Measurements from ENCODE around the gene MTF2.
A peak's percentile ranks its signal among the peaks of the same experiment; 100 is the strongest.
"Not testable (repeated sequence)": the region's sequence is repeated elsewhere in the genome, so short reads cannot be mapped to it uniquely, and the experiment has no call there.

MTF2 gene

DNA sequence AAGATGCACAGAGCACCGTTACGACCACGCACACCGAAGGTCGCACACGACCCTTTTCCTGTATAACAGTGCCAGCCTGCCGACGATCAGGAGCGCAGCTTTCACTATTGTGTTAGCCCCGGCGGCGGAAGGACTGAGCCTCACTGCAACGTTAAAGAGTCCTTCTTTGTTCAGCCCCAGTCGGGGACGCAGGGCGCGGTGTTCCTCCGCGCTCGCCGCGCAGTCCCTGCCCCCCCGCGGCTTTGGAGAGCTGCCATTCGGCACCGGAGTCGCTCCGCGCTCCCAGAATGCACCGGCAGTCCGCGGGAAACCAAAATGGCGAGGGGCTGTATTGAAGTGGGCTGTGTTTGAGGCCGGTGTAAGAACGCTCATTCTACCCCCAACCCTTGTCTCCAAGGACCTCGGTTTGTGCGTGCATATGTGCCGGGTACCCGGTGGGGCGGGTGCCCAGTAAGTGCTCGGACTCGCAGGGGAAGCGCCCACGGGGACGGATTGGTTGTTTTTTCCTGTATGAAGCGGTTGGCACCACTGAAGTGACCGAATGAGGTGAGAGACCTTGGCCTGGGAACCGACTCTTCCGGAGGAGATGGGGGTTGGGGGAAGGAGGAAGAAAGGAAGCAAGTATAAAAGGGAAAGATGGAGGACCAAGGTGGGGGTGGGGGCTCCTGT is at the start of gene MTF2:
MTF2 (plus strand) TSS at position 298 of the 669 bp plus-strand sequence; CDS start at position 542, 244 bp downstream.
- peak; percentile 99 for DNase-seq

DNA sequence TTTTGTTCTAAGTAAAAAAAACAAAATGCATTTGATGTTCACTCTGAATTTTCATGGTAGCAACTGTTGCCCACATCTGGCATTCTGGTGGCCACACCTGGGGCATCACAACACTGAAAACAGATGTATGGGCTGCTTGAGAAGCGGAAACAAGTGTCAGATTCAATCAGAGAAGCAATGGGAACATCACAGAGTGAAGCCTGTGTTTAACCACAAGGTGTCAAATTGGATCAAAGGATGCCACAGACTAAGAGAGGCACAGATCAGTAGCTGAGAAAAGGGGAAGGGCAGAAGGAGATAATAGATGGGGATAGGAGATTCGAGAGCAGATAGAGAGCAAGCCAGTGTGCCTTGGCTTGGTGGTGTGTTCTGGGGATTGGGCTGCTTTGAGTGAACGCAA is 49.8 kb upstream of the MTF2 start:
- DNase-seq, result no peak

DNA sequence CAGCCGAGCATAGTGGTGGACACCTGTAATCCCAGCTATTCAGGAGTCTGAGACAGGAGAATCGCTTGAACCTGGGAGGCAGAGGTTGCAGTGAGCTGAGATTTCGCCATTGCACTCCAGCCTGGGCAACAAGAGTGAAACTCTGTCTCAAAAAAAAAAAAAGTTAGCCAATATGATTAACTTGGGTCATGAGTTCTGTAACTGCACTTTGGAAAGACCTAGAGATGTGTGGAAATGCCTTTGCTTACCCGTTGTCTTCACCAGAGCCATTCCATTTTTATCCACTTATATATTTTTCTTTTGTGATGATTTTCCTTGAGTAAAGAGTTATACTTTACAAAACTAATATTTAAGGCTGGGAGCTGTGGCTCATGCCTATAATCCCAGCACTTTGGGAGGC is 48.9 kb upstream of the MTF2 start:
- DNase-seq, result not testable (repeated sequence)

DNA sequence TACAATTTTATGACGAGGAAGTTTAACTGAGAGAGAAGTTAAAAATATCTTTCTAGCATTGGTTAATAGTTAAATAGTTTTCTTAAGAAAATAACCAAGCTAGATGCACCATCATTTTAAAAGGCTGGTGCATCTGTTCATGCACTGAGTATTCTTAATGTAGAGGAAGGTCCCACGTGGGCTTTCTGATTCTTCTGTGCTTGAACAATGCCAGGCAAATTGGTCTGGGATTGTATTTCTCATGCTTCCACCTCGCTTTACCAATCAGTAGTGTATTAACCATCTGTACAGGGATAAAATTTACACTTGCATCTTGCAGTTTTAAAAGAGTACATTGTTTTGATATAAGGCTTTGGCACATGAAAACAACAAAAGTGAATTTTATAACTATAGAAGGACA is 47.4 kb upstream of the MTF2 start:
- DNase-seq, result no peak

DNA sequence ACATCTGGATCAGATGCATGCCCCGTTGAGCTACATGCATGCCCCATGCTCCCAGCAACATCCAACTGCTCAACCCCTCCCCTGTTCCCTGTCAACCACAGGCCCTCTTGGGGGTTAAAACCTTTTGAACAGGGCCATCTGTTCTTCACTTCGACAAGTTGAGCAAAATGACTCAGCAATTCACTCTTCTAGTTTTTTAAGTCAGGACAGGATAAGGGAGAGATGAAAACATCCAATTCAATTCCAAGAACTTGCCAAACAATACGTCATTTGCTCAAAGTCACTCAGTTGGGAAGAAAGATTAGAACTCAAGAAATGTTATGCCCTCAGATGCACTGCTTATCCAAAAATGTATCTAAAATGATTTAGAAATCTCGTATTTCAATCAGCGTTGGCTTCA is 46.1 kb upstream of the MTF2 start:
- no peak for DNase-seq

DNA sequence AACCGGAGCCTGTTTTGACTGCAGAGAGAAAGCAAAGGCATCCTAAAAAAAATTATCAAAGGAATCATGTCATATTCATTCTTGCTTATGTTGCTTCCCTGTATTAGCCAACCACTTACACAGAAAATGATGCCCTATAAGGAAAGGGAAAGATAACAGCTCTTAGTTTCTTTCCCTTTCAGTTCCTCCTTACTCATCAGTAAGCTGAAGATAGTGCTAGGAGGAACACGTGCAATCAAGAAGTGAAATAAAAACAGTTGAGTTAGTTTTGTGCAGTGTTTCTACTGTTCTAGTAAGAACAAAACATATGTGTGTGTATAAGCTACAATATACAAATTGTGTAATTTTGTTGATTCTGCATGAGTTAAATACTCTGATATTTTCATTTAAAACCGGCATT is 45.3 kb upstream of the MTF2 start:
- no peak for DNase-seq

DNA sequence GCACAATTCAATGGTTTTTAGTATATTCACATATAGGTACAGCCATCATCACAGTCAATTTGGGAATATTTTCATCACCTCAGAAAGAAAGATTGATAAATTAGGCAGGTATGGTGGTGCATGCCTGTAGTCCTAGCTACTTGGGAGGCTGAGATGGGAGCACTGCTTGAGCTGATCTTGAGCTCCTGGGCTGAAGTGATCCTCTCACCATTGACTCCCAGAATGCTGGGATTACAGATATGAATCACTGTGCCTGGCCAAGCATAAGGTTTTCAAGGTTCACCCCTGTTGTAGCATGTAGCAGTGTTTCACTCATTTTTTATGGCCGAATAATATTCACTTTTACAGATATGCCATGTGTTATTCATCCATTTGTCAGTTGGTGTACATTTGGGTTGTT is 44.7 kb upstream of the MTF2 start:
- no peak for DNase-seq

DNA sequence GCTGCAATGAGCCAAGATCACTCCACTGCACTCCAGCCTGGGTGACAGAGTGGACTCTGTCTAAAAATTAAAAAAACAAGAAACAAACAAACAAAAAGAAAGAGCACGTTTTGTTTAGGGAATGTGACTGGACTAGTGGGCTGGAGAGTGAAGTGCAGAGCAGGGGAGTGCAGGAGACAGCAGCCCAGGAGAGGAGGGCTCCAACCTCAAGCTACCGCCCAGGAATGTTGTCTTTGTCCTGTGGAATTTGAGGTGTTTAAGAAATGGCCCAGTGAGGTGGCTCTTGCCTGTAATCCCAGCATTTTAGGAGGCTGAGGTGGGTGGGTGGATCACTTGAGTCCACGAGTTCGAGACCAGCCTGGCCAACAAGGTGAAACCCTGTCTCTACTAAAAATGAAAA is 42.4 kb upstream of the MTF2 start:
- no peak for DNase-seq

DNA sequence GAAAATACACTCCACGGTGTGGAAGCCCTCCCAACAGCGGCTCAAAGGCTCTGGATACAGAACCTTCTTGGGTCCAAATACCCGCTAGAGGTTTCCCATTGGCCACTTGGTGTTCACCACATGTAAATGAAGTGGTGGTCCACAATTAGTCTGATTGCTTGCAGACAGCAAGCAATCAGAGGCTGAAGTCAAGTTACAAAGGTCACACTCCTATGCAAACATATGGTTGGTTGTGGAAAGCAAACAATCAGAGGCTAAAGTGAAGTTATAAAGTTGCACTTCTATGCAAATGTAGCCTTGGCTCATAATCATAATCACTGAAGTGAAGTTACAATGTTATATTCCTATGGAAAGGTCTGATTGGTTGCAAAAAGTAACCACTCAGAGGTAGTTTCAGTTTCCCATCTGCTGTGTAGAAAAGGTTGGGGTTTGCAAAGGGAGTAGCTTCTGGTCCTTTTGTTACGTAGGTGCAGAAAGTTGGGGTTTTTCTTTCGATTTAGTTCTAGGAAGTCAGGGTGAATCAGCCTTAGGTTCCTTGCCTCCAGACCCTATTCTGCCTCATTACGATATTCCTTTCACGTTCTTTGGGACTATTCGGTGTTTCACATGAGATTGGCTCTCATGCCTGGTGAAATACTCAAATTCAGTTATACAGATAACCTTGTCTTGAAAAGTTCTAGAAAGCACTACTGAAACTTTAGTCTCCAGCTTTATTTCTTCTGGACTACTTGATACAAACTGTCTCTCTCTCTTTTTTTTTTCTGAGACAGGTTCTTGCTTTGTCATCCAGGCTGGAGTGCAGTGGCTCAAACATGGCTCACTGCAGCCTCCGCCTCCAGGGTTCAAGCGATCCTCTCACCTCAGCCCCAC is 36.7 kb upstream of the MTF2 start:
- DNase-seq, result no peak

DNA sequence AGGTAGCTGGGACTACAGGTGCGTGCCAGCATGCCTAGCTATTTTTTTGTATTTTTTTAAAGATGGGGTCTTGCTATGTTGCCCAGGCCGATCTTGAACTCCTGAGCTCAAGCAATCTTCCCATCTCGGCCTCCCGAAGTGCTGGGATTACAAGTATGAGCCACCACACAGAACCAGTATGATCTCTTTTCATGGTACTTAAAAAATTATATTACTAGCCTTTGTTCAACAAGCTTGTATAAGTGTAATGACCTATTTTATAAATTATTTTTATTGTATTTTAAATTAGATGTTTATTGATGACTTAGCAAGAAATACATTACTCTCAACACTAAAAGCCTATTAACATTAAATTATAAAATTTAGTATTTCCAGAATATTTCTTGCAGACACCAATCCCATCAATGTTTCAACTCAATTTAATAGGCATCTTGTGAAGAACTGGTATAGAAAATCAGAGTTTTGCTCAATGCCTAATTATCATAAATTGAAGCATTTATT is 36.0 kb upstream of the MTF2 start:
- DNase-seq, result no peak

DNA sequence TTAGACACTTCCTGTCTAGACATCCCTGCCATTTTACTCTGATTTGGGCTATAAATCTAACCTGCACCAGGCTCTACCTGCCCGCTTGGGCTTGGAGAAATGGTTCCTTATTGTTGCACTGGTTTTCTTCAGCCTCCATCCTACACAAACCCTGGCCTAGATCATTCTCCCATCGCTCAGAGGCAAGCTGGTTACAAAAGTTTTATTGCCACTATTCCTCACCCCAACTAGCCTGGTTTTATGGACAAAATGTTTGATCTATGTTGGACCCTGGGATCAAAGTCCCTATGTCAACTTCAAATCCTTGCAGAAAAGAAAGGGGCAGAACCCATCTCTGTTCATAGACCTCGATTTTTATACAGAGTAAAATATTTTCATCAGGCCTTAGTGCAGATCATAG is 31.5 kb upstream of the MTF2 start:
- no peak for DNase-seq

DNA sequence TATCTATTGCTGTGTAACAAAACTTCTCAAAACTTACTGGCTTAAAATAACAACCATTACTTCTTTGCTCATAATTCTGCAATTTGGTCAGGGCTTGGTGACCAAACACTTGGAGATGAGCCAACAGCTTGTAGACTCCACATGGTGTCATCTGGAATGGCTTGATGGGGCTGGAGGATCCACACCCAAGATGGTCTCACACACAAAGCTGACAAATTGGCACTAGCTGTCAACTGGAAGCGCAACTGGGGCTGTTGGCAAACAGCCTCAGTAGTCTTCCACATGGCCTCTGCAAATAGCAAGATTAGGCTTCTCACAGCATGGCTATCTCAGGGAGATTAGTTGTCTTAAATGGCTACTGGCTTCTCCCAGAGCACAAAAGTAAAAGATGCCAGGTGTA is 27.1 kb upstream of the MTF2 start:
- DNase-seq, result no peak

DNA sequence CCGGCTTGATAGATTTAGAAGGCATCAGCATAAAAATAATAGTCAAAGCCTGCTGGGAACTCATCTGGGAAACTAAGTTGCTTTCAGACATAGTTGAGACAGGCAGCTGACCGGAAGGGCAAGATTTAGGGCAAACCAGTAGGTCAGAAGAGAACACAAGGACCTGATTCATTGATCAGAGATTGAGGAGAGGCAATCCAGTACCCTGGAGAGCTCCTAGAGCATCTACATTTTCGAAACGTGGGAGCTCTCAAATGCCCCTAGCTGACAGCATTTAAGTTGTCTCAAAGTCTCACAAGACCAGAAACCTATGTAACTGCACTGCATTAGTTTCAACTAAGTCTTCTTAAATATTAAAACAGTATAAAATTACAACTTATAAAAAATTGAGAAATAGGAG is 22.9 kb upstream of the MTF2 start:
- no peak for DNase-seq

DNA sequence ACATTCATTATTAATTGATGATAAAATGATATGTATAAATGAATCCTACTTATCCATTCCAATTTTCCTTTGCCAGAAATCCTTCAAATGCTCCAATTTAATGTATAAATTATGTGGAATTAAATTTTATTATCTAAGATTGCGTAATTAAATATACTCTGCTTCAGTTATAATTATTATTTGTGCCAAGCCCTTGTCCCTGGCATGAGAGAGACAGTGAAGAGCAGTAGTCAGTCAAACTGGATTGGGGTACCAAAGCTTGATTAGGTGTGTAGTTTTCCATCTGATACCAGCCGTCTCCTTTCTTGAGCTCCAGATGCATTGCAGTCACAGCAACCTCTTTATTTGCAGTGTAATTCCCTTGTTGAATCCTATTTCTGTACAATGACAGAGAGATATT is 22.4 kb upstream of the MTF2 start:
- DNase-seq, result no peak

DNA sequence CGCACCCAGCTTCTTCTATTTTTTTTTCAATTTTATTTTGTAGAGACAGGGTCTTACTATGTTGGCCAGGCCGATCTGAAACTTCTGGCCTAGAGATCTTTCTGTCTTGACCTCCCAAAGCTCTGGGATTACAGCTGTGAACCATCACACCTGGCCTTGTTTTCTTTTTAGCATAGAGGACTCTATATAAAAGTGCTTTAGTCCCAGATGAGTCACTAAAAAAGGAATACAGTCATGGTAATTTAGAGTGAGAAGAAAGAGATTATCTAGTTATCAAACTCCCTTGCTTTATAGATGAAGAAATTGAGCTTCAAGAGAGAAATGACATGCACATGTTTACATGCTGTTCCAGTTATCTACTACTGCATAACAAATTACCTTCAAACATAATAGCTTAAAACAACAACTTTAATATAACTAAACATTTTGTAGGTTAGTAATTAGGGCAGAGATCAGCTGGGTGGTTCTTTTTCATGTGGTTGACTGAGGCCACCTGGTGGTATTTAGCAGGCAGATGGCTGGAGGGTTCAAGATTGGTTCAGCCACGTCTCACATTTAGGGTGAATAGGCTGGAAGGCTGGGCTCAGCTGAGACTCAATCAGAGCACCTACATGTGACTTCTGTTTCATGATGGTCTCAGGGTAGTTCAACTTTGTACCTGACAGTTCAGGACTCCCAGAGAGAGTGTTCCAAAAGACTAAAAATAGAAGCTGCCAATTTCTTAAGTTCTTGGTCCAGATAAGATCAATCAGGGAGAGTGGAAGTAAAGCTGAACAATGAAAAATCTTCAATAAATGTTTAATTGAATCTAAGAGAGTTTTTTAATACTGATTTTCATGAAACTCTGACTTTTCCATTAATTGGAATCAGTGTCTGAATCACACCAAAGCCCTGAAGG is 16.9 kb upstream of the MTF2 start:
- peak; percentile 35 for DNase-seq

DNA sequence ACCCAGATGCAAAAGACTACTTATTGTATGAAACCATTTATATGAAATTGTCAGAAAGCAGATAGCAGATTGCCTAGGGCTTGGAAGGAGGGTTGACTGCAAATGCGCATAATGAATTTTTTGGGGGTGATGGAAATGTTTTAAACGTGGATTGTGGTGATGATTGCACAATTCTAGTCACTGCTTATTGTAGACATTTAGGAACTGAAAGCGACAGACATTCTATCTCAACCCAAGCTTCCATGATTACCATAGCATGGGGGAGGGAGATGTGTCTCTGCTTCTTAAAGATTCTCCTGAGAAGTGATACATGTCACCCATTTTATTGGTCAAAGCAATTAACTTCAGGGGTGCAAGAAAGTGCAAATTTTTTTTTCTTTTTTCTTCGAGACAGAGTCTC is 2.8 kb upstream of the MTF2 start:
- DNase-seq, result no peak

DNA sequence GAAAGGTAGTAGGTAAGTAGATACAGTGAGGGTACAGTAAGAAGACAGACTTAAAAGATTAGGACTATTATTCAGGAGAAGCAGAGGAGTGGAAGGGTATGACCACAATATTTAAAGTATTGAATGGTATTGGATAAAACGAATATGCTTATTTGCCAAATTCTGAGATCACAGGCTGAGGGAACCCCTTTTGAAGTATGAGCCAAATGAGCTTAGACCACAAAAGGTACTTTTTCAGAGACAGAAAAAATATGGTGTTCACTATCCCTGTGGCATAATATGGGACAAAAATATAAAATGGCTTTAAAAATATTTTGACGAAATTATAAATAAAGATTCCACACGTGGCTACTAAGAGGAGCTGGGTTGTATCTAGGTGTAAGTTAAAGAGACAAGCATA is 880 bp upstream of the MTF2 start:
- DNase-seq, result no peak

DNA sequence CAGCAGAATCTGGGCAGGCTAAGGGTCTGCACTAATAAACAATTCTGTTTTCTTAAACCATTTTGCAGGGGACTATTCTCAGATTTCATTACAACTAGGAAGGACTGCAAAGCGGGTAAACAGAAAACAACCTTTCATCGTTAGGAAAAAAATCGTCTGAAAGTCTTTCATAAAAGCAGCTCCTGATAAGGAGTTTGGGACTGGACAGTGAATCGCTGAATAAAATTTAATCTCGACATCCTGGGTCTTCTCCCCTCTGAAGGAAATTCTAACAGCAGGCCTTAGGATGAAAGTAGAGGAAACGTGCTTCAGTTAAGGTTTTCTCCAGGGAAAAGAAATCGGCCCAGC is 471 bp upstream of the MTF2 start:
- no peak for DNase-seq

DNA sequence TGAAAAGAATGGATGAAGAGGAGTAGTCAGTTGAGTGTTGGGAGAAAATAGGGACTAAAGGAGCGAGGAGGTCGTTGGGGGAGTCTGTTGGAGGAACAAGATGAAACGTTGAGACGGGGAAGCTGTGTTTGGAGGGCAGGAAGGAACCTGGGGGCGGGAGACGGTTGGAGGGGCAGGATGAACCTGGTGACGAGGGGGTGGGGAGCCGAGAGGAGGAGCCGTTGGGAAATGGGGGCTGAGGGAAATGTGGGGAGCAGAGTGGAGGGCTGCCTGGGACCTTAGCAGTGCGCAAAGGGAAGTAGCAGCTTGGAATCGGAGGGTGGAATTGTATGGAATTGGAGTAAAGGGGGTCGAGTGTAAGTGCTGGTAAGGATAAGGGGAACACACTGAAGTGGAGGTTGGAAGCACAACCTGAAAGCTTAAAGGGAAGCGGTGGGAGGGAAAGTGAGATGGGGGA is 630 bp downstream of the MTF2 start:
- DNase-seq, result peak; percentile 27

DNA sequence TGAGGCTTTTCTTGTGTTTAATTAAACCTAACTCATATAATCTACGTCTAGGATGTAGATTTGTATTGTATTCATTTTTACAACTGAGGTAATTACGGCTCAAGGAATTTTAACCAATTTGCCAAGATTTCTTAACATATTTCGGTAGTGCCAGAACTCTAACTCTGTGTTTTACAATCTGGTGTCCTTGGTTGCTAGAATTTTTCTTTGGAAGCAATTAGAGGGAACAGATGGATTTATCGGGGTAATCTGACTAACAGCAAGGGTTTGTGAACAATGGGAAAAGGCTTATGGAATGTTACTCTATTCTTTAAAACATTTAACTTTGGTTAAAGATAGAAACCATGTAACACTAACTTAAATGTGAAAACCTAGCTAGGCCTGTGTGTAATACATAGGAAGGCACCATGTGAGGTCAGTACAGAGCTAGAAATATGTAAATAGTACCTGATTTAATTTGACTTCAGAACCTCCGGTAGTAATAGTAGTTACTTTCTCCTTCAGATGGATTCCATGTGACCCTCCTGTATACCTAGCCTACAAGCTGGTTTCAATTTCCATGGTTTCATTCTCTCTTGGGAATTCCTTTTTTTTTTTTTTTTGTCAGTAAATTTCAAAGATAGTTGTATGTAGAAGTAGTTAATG is 1.2 kb downstream of the MTF2 start:
- DNase-seq, result peak; percentile 54

DNA sequence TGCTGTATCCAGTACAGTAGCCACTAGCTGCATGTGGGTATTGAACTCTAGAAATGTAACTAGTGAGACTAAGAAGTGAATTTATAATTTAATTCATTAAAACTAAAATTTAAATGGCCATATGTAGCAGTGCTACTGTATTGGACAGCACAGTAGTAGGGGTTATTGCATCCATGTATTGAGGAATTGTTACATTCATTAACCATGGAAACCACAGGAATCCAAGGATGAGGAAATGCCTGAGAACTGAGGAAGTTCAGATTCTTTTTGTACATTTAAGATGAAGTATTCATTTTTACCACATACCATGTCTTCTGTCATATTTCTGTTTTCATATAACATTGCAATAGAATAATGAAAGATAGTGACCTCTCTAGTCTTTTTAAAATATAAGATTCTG is 2.6 kb downstream of the MTF2 start:
- DNase-seq, result no peak

DNA sequence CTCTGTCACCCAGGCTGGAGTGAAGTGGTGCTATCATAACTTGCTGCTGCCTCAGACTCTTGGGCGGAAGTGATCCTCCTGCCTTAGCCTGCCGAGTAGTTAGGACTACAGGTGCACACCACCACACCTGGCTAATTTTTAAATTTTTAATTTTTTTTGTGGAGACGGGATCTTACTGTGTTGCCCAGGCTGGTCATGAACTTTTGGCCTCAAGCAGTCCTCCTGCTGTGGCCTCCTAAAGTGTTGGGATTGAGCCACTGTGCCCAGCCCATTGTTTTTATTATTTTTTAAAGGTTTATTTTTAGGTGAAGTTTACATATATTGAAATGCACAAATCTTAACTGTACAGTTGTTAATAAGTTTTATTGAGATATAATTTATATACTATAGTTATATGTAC is 3.2 kb downstream of the MTF2 start:
- no peak for DNase-seq

DNA sequence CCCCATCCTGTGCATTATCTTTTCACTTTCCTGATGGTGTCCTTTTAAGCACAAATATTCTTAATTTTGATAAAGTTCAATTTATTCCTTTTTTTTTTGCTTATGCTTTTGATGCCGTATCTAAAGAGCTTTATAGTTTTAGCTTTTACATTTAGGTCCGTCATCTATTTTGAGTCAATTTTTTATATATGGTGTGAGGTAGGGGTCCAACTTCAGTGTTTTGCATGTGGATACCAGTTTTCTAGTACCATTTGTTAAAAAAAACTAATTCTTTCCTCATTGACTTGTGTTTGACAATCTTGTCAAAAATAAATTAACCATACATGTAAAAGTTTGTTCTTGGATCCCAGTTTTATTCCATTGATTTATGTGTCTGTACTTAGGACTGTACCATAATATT is 4.9 kb downstream of the MTF2 start:
- DNase-seq, result no peak

All from NCI-H510A (cell line).